MM.1S (cell line): ENCODE results near the gene CHN2.

Experiments used
- DNase-seq: peaks from one replicate; pipeline ENCODE4 v3.0.0-alpha.2; 2015
- H2AFZ ChIP-seq: fragments of 300-600 bp; sonication (generic); 2 replicates; pipeline ENCODE4 v1.6.0; 2016; ENCODE audit warnings: antibody characterized with exemption, low read length
- H3F3A ChIP-seq: fragments of 300-600 bp; sonication (generic); 2 replicates; pipeline ENCODE4 v1.6.1; 2016; ENCODE audit warnings: mild to moderate bottlenecking, antibody characterized with exemption, low read length, moderate library complexity, mixed read lengths; ENCODE audit not compliant: insufficient read depth
- H3K27ac ChIP-seq: fragments of 300-600 bp; sonication (generic); 2 replicates; pipeline ENCODE4 v1.5.1; 2016; ENCODE audit warnings: mild to moderate bottlenecking, low read length
- H3K27me3 ChIP-seq: fragments of 300-600 bp; sonication (generic); replicated peaks from 2 replicates; pipeline ENCODE4 v1.6.0; 2016; ENCODE audit warnings: low read length; ENCODE audit not compliant: insufficient read depth
- H3K36me3 ChIP-seq: fragments of 300-600 bp; sonication (generic); replicated peaks from 2 replicates; pipeline ENCODE4 v1.6.1; 2016; ENCODE audit warnings: mild to moderate bottlenecking, low read length, mixed read lengths; ENCODE audit not compliant: insufficient read depth
- H3K4me1 ChIP-seq: fragments of 300-600 bp; sonication (generic); 2 replicates; pipeline ENCODE4 v1.6.1; 2016; ENCODE audit warnings: low read length, mixed read lengths
- H3K4me2 ChIP-seq: fragments of 300-600 bp; sonication (generic); 2 replicates; pipeline ENCODE4 v1.6.0; 2016; ENCODE audit warnings: low read depth, low read length
- H3K4me3 ChIP-seq: fragments of 300-600 bp; sonication (generic); 2 replicates; pipeline ENCODE4 v1.5.1; 2016; ENCODE audit warnings: low read length, mixed read lengths
- H3K79me2 ChIP-seq: fragments of 300-600 bp; sonication (generic); 2 replicates; pipeline ENCODE4 v1.6.1; 2016; ENCODE audit warnings: mixed run types, low read length, mixed read lengths
- H3K9ac ChIP-seq: fragments of 300-600 bp; sonication (generic); 2 replicates; pipeline ENCODE4 v1.6.1; 2016; ENCODE audit warnings: low read length, mixed read lengths
- H3K9me2 ChIP-seq: fragments of 300-600 bp; sonication (generic); replicated peaks from 2 replicates; pipeline ENCODE4 v1.6.1; 2016; ENCODE audit warnings: mild to moderate bottlenecking, low read length, mixed read lengths; ENCODE audit not compliant: insufficient read depth
- H3K9me3 ChIP-seq: fragments of 300-600 bp; sonication (generic); replicated peaks from 2 replicates; pipeline ENCODE4 v1.6.1; 2016; ENCODE audit warnings: mild to moderate bottlenecking, low read length, mixed read lengths; ENCODE audit not compliant: insufficient read depth
- H4K20me1 ChIP-seq: fragments of 300-600 bp; sonication (generic); 2 replicates; pipeline ENCODE4 v1.6.1; 2016; ENCODE audit warnings: mild to moderate bottlenecking, low read length, moderate library complexity, mixed read lengths; ENCODE audit not compliant: insufficient read depth
- CTCF ChIP-seq: fragments of 300-600 bp; sonication (generic); IDR thresholded peaks from 2 replicates; pipeline ENCODE4 v1.5.1; 2016; ENCODE audit warnings: antibody characterized with exemption, low read length, mixed read lengths
- EZH2 ChIP-seq: fragments of 300-600 bp; sonication (generic); optimal IDR thresholded peaks from 2 replicates; pipeline ENCODE3; 2017; ENCODE audit warnings: low read depth, mild to moderate bottlenecking, antibody characterized with exemption, low read length, mixed read lengths
- EZH2phosphoT487 ChIP-seq: fragments of 300-600 bp; sonication (generic); IDR thresholded peaks from 2 replicates; pipeline ENCODE4 v1.6.1; 2018; ENCODE audit warnings: antibody characterized with exemption, low read length

Gene CHN2

GRCh38 chr7:29299086-29299485 is 104.5 kb downstream of the CHN2 start:
- H3K4me2 ChIP-seq = no peak overlapping the region
- H3K4me1 ChIP-seq = no peaks in the 10 kb centered on the region

GRCh38 chr7:29300026-29300480 is 105.5 kb downstream of the CHN2 start:
- Histone ChIP-seq H3K4me3 (no peak overlapping the region), H3K4me1 (no peaks in the 10 kb centered on the region), H3K9ac (no peak overlapping the region), H3K27me3 (no peaks in the 10 kb centered on the region), H3K4me2 (no peak overlapping the region), H3K36me3 (no peaks in the 10 kb centered on the region), H3K9me2 (no peaks in the 10 kb centered on the region), H3K27ac (no peak overlapping the region), H4K20me1 (no peaks in the 10 kb centered on the region), H3F3A (no peaks in the 10 kb centered on the region), H2AFZ (no peak overlapping the region), H3K9me3 (no peaks in the 10 kb centered on the region), H3K79me2 (no peaks in the 10 kb centered on the region)
- DNase-seq = no peak
- TF ChIP-seq EZH2 (no peak), EZH2phosphoT487 (no peak), CTCF (no peak)

More at GRCh38 chr7:29299086-29299485, 104.5 kb downstream of the CHN2 start:
- no peak for TF ChIP-seq EZH2phosphoT487
- no peak for TF ChIP-seq CTCF
- no peak for TF ChIP-seq EZH2
- Histone ChIP-seq H4K20me1 (no peaks in the 10 kb centered on the region), H3K27me3 (no peaks in the 10 kb centered on the region), H3K27ac (no peak overlapping the region), H3K79me2 (no peaks in the 10 kb centered on the region), H3K9me3 (no peaks in the 10 kb centered on the region), H2AFZ (no peak overlapping the region), H3K9ac (no peak overlapping the region), H3K4me3 (no peak overlapping the region), H3K9me2 (no peaks in the 10 kb centered on the region), H3K36me3 (no peaks in the 10 kb centered on the region), H3F3A (no peaks in the 10 kb centered on the region)
- DNase-seq = no peak

- Histone ChIP-seq H3K9me3 (no peaks in the 10 kb centered on the region), H3K9me2 (no peaks in the 10 kb centered on the region), H3K79me2 (no peaks in the 10 kb centered on the region), H3K4me3 (no peak overlapping the region), H2AFZ (no peak overlapping the region), H3K27me3 (no peaks in the 10 kb centered on the region), H3K27ac (no peak overlapping the region), H3K36me3 (no peaks in the 10 kb centered on the region), H3K9ac (no peak overlapping the region), H4K20me1 (no peaks in the 10 kb centered on the region), H3F3A (no peaks in the 10 kb centered on the region), H3K4me2 (no peak overlapping the region), H3K4me1 (no peaks in the 10 kb centered on the region)
- DNase-seq = no peak
- no peak for TF ChIP-seq CTCF
- TF ChIP-seq EZH2phosphoT487 = no peak
- no peak for TF ChIP-seq EZH2
These were observed 106.1 kb downstream of the CHN2 start for GRCh38 chr7:29300649-29301048.
